Head of caudate nucleus (tissue), 42 donors: Measurements from ENCODE around the gene HSPB6.

Experiments
- DNase-seq, 42 donors: peaks; one replicate each; pipeline versions ENCODE4 v3.0.0 to v3.0.0-alpha.2; 2020 to 2021; ENCODE audit warnings: mixed read lengths in 7 of 42
- intact Hi-C: fragments of 100-400 bp; cut with DNase I; formaldehyde crosslinking; loops from one replicate; pipeline ENCODE4 v1.15.0; 2022

HSPB6 gene

DNA sequence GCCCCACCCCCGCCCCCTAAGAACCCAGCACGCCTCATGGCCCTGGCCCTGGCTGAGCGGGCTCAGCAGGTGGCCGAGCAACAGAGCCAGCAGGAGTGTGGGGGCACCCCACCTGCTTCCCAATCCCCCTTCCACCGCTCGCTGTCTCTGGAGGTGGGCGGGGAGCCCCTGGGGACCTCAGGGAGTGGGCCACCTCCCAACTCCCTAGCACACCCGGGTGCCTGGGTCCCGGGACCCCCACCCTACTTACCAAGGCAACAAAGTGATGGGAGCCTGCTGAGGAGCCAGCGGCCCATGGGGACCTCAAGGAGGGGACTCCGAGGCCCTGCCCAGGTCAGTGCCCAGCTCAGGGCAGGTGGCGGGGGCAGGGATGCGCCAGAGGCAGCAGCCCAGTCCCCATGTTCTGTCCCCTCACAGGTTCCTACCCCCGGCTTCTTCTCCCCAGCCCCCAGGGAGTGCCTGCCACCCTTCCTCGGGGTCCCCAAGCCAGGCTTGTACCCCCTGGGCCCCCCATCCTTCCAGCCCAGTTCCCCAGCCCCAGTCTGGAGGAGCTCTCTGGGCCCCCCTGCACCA lies 30.5 kb upstream of the HSPB6 start:
- intact Hi-C loops, result no loop called here
- DNase-seq, result no peak

DNA sequence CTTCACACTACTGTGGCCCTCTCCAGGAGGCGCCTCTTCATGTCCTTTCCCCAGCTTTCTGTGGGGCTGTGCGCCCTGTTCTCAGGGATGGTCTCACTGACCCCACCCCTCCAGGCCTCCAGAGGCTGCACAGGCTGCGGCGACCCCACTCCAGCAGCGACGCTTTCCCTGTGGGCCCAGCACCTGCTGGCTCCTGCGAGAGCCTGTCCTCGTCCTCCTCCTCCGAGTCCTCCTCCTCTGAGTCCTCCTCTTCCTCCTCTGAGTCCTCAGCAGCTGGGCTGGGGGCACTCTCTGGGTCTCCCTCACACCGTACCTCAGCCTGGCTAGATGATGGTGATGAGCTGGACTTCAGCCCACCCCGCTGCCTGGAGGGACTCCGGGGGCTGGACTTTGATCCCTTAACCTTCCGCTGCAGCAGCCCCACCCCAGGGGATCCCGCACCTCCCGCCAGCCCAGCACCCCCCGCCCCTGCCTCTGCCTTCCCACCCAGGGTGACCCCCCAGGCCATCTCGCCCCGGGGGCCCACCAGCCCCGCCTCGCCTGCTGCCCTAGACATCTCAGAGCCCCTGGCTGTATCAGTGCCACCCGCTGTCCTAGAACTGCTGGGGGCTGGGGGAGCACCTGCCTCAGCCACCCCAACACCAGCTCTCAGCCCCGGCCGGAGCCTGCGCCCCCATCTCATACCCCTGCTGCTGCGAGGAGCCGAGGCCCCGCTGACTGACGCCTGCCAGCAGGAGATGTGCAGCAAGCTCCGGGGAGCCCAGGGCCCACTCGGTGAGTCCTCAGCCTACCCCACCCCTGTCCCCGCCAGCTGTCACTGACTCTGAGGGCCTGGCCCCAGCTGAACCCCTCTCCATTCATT lies 29.7 kb upstream of the HSPB6 start:
- intact Hi-C loops, result no loop called here
- no peak for DNase-seq

DNA sequence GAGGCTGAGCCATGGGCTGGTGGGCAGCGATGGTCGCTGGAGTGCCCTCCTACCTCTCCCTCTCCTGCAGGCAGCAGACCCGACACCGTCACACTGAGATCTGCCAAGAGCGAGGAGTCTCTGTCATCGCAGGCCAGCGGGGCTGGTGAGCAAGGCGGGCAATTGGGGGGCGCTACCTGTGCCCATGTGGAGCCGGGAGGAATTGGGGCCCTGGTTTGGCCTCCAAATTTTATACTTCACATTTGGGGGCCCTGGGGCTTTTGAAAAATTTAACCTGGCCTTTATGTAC lies 28.5 kb upstream of the HSPB6 start:
- DNase-seq, result no peak

DNA sequence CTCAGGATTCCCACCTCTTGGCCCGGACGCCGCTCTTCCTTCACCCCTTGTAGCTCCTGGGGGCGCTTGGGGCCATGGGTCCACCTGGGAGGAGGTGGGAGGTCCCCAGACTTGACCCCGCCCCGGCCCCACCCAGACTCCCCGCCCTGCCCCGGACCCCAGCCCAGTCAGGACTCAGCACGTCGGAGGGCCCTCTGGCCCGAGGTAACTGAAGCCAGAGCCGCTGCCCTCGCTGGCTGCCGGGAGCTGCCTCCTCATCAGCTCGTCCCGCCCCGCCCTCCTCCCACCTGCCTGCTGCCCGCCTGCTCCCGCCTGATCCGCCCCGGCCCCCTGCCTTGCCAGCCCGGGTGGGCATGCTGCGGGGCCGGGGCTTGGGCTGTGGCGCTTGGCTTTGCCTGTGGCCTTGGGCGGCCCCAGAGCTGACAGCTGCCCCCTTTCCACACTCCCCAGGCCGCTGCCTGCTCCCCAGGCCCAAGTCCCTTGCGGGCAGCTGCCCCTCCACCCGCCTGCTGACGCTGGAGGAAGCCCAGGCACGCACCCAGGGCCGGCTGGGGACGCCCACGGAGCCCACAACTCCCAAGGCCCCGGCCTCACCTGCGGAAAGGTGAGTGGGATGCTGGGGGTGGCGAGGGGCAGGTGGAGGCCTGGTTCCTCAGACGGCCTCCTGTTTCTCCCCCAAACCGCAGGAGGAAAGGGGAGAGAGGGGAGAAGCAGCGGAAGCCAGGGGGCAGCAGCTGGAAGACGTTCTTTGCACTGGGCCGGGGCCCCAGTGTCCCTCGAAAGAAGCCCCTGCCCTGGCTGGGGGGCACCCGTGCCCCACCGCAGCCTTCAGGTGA lies 27.9 kb upstream of the HSPB6 start:
- intact Hi-C loops, result no loop called here
- no peak for DNase-seq

More for the DNA sequence above, 28.5 kb upstream of the HSPB6 start:
- intact Hi-C loops, result no loop called here

DNA sequence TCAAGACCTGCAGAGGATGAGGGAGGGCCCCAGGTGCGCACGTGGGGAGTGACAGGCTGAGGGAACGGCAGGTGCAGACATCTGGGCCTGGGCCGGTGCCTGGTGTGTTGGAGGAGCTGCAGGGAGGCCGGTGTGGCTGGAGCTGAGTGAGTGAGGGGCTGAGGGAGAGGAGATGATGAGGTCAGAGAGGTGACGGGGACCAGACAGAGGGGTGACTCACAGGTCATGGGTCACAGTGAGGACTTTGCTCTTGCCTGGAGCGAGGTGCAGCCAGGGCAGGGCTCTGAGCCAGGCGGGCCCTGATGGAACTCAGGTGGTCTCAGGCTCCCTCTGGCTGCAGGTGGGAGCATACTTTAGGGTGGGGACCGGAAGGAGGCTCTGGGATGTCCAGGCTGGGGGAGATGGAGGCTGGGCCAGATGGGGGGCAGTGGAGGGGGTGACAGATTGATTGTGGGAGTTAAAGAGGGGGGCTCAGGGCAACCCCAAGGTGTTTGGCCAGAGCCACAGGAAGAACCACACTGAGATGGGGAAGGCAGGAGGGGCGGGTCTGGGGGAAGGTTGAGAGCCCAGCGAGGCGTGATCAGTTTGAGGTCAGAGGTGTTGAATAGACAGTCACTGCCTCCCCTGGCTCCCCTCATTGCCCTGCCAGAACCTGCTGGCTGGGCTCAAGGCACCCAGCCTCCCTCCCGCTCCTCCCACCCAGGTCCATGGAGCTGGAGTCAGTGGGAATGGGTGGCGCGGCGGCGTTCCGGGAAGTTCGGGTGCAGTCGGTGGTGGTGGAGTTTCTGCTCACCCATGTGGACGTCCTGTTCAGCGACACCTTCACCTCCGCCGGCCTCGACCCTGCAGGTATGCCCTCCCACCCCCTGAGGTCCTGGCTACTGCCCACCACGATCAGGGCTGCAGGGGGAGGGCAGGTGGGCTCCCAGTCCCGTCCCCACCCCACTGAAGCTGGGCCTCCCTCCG lies 26.9 kb upstream of the HSPB6 start:
- peak in 3 of 42 donors; percentile 29 to 47 (median 37) for DNase-seq
- intact Hi-C loops, result no loop called here

DNA sequence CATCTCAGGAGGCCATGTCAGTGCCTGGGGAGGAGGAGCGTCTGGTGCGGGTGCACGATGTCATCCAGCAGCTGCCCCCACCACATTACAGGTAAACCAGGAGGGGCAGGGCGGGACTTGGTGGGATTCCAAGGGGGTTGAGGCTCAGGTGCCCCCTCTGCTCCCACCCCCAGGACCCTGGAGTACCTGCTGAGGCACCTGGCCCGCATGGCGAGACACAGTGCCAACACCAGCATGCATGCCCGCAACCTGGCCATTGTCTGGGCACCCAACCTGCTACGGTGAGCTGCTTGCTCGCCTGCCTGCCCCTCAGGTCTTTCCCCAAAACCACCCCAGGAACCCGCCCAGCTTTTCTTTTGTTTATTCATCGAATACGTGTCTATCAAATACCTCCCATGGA lies 25.8 kb upstream of the HSPB6 start:
- intact Hi-C loops, result no loop called here

DNA sequence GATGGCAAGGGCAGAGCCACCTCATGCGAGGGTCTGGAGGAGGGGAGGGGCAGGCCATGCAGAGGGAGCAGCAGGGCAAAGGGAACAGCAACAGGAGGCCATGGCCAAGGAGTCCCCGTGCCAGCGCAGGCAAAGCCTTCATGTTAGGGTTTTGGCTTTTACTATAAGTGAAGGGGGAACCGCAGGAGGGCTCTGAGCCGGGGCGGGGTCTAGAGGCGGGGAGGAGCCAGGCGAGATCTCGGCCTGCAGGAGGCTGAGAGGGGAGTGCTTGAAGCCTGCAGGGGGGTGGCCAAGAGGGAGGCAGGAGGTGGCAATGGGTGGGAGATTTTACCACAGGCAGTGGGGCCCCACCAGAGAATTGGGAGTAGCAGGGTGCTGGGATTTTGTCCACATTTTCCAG lies 24.8 kb upstream of the HSPB6 start:
- DNase-seq, result no peak
- intact Hi-C loops, result no loop called here

More for the DNA sequence above, 25.8 kb upstream of the HSPB6 start:
- no peak for DNase-seq

DNA sequence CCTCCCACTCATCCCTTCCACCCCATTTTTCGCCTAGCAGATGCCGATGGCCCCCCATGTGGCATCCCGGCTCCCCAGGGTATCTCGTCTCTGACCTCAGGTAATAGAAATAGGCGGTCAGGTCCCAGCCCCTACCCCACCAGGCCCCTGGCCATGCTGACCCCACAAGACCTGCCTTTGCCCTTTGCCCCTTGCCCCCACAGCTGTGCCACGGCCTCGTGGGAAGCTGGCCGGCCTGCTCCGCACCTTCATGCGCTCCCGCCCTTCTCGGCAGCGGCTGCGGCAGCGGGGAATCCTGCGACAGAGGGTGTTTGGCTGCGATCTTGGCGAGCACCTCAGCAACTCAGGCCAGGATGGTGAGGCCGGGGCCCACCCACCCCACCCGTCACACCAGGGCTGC lies 23.9 kb upstream of the HSPB6 start:
- DNase-seq, result no peak
- intact Hi-C loops, result no loop called here

DNA sequence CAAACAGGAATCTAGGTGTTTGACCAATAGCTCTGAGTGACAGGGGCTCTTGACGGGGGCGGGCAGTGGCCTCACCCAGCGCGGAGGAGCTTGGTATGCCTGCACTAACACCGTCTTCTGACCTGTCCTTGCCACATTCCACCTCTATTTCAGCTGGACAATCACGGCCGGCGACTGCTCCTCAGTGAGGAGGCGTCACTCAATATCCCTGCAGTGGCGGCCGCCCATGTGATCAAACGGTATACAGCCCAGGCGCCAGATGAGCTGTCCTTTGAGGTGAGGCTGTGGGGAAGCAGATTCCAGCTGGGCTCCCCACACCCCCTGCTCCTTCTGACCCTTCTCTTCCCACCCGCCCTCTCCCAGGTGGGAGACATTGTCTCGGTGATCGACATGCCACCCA lies 23.2 kb upstream of the HSPB6 start:
- no peak for DNase-seq
- intact Hi-C loops, result no loop called here

DNA sequence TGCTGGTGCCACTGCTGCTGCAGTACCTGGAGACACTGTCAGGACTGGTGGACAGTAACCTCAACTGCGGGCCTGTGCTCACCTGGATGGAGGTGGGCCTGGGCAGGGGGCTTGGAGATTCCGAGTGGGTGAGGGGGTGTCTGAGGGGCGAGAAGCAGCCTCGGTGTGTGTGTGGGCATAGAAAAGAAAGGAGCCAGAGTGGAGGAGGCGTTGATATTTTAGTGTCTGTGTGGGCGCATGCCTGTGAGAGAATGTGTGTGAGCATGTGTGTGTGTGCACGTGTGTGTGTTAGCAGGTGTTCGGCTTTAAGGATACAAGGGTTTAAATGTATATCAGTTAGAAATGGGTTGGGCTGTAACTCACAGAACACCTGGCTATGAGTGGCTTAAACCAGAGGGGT lies 22.2 kb upstream of the HSPB6 start:
- intact Hi-C loops, result loop anchor here (5.0 kb wide), 1 partner anchor 88 kb away; the partner anchor contains the start of gene APLP1
- peak in 24 of 42 donors; percentile 26 to 79 (median 59) for DNase-seq

DNA sequence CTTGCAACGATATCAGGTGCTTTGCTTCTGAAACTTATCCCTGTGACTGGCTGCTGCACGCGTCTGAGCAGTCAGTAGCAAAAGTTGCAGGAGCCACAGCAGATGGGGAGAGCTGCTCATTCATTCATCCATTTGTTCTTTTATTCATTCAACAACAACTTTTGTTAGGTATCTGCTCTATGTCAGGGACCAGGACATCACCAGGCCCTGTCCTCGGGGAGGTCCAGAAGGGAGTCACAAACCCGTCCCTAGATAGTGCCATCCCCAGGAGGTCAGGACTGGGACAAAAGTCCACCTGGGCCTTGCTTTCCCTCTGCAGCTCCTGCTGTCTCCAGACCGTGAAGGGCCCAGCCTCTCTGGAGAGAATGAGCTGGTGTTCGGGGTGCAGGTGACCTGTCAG lies 21.1 kb upstream of the HSPB6 start:
- DNase-seq, result no peak
- intact Hi-C loops, result loop anchor here (5.0 kb wide), 1 partner anchor 89 kb away; the partner anchor contains the start of gene APLP1

DNA sequence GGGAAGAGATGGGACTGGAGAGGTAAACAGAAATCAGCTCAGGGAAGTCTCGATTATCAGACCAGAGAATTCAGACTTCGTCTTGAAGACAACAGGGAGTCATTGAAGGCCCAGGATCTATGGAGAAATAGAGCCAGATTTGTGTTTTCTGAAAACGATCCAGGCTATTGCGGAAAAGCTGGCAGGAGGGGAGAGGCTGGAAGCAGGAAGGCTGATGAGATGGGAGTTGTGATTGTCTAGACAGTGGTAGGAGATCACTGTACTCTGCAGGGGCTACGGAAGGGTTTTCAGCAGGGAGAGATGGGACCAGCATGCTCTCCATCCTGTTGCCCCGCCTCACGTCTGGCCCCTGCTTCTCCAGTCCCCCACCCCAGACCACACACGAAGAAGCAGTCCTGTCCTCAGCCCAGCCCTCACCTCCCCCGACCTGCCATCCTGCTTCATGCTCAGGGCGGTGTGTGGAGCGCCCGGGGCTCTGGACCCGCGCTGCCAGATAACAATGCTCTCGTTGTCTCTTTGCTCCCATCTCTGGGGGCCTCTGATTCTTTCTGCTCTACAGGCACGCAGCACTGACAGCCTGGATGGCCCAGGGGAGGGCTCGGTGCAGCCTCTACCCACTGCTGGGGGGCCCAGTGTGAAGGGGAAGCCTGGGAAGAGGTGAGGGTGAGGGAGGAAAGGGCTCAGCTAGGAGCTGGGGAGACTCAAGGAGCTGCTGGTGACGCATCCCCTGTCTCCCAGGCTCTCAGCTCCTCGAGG lies 20.4 kb upstream of the HSPB6 start:
- intact Hi-C loops, result loop anchor here (5.0 kb wide), 1 partner anchor 90 kb away; the partner anchor contains the start of gene APLP1
- peak in 26 of 42 donors; percentile 29 to 72 (median 56) for DNase-seq

DNA sequence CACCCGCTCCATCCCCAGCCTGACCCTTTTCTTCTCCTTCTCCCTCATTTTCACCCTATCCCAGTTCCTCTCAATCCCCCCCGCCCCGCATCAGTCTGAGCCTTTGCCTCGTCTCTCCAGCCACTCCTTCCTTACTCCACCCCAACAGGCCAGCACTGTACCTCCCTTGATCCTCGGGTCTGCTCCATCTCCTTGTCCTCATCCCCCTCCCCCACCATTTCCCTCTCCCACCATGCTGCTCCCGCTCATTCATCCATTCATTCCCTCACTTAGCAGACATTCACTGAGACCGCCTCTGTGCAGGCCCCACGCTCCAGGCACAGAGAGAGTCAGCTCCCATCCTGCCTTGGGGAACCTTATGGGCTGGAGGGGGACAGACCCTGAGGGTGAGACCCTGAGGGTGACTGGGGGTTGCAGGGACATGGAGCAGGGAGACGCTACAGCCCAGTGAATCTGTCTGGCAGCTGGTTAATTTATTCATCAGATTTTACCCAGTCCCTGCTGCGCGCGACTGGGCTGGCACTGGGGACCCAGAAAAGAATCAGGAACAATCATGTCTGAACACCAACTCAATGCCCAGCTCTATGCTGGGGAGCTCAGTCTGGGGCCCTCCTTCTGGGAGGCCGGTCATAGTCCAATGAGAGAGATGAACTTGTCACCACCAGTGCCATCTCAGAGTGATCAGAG lies 19.4 kb upstream of the HSPB6 start:
- DNase-seq, result peak in 4 of 42 donors; percentile 26 to 52 (median 42)
- intact Hi-C loops, result loop anchor here (5.0 kb wide), 1 partner anchor 91 kb away; the partner anchor contains the start of gene APLP1

DNA sequence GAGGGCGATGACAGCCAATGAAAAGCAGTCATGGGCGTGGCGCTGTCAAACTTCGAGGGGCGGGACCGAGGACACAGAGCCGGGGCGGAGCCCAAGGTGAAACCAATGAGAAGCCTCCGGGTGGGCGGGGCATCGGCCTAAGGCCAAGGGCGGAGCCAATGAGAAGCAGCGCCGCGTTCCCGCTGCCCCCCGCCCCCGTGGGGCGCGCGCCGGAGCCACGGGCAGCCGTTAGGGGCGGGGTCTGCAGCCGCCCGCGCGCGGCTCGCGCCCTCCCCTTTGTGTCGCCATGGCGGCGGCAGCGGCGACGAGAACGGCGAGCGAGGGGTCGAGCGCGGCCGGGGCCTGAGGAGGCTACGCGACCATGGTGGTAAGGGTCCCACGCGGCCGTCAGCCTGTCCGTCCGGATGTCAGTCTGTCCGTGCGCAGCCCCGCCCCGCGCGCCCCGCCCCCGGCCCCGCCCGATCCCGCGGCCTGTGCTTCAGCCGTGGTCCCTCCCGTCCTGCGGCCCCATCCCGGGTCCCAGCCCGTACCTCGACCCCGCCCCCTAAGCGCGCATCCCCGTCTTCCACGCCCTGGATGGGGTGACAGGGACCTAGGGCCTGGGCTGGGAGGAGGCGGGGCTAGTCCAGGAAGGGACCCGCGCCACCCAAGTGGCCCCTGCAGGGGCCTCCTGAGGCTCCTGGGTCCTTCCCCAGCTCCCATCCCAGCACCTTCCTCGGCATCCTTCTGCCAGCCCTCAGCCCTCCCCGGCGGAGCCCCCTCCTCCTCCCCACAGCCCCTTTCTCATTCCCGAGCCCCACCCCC lies 18.7 kb upstream of the HSPB6 start, which contains the start of gene ARHGAP33:
ARHGAP33 (plus strand) TSS at position 267 of the 804 bp plus-strand sequence; CDS start at position 362, 95 bp downstream.
- DNase-seq, result peak; percentile 98 to 100 (median 100)
- intact Hi-C loops, result loop anchor here (5.0 kb wide), 1 partner anchor 92 kb away; the partner anchor contains the start of gene APLP1

DNA sequence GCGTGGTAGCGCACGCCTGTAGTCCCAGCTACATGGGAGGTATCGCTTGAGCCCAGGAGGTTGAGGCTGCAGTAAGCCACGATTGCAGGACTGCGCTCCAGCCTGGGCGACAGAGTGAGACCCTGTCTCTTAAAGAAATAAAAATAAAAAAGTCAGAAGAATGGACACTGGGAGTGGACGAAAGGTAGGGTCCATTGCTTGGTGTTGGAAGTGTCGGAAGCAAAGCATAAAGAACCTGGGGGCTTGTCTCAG lies 18.1 kb upstream of the HSPB6 start:
- DNase-seq, result no peak
- intact Hi-C loops, result loop anchor here (5.0 kb wide), 1 partner anchor 92 kb away; the partner anchor contains the start of gene APLP1

DNA sequence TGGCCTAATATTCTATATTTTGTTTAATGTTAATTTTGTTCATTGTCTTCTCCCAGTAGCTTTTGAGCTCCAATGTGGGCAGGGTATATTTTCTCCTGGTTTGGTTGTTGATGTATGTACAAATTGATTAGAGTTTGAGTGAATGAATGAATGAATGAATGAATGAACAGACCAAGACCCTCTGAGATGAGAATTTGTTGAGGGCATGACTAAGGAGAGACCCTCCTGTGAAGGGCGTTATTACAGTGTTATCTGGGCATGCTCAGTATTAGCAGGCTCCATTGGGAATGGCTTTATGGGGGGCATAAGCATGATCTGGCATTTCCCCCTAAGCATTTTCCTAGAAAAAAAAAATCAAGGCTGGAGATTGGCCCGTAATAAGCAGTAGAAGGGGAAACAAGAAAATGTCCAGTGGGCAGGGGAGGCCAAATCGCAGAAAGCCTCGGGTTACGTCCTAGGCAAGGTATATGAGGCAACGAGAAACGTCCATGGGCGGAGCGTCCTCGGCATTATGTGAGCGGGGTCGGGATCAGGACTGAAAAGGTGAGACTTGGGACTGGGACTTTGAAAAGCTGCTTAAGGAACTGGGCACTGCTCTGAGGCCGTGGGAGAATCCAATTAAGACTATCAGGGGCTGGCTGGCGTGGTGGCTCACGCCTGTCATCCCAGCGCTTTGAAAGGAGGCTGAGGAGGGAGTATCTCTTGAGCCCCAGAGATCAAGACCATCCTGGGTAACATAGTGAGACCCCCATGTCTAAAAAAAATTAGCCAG lies 17.6 kb upstream of the HSPB6 start:
- no peak for DNase-seq
- intact Hi-C loops, result loop anchor here (5.0 kb wide), 1 partner anchor 93 kb away; the partner anchor contains the start of gene APLP1
